ENCODE measurements around the gene ADCK2.

ADCK2 gene

DNA sequence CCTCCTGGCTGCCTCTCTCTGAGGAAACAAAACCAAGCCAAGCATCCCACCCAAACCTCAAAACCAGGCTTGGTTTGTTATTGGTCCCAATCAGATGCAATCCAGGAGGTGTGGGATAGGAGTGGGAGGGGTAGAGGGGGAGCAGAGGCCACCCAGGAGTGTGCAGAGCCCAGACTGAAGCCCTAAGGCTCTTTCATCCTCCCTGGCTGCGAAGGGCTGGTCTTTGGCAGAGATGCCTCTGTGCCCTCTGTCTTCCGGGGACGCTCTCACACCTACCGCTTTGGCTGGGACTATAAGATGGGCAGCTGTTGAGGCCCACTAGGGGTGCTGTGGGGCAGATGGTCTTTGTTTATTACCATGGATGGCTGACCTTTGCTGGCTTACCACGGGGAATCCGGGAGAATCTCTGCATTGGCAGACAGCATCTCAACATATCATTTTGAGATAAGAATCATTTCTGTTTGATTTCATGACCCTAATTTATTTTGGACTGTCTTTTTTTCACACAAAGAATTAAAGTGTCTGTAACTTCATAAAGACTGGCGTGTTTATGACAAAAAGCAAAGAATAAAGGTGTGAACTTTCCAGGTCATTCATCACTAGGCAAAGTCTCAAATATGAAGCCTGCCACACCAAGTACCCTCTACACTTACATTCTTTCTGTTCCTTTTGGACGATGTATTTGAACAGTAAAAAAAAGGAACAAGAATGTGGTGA, 25.7 kb upstream of the ADCK2 start:
- H3K9me3 ChIP-seq (ENCODE audit: control insufficient read depth, low read length): no peaks in the 10 kb centered on the region
- no peaks in the 10 kb centered on the region for H3K36me3 ChIP-seq (ENCODE audit: control insufficient read depth, insufficient read depth, low read length)
- peaks cover under 1% of the 10 kb centered on the region for H3K27me3 ChIP-seq (replicated peaks; ENCODE audit: control insufficient read depth, insufficient read depth, low read length, poor library complexity, severe bottlenecking)
- no peaks in the 10 kb centered on the region for H3K4me1 ChIP-seq (ENCODE audit: control insufficient read depth, insufficient read depth, low read length, poor library complexity, severe bottlenecking)
- no peak for DNase-seq
- no peak overlapping the region for H3K27ac ChIP-seq (ENCODE audit: insufficient read depth, low read length, poor library complexity, severe bottlenecking)
- no peak overlapping the region for H3K4me3 ChIP-seq (ENCODE audit: insufficient read depth, low read depth, low read length, poor library complexity, severe bottlenecking)

DNA sequence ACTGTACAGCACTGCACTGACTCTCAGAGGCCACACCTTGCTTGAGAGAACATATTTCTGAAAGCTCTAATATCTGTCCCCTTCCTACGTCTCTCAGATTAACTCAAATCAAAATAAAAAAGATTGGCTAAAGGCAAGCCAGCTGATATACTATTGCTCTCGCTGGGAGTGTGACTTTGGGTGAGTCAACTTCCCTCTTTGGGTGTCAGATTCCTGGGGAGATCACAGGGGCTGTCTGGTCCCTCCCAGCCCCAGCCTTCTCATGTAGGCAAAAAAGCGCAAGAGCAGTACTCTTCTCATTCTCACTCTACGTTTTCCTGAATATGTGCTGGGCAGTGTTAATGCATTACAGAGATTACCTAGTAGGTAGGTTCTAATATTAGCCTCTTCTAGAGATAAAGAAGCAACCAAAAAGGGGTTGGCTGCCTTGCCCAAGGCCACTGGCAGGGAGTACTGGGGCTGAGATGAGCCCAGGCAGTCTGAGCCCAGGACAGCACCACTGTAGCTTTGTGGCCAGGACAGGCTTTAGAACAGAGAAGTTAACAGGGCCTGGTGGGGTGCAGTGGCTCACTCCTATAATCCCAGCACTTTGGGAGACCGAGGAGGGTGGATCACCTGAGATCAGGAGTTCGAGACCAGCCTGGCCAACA, 23.1 kb upstream of the ADCK2 start:
- Histone ChIP-seq H3K36me3 (ENCODE audit: control insufficient read depth, insufficient read depth, low read length) (no peaks in the 10 kb centered on the region), H3K27me3 (replicated peaks; ENCODE audit: control insufficient read depth, insufficient read depth, low read length, poor library complexity, severe bottlenecking) (no peaks in the 10 kb centered on the region), H3K9me3 (ENCODE audit: control insufficient read depth, low read length) (no peaks in the 10 kb centered on the region), H3K4me1 (ENCODE audit: control insufficient read depth, insufficient read depth, low read length, poor library complexity, severe bottlenecking) (no peaks in the 10 kb centered on the region), H3K27ac (ENCODE audit: insufficient read depth, low read length, poor library complexity, severe bottlenecking) (no peak overlapping the region), H3K4me3 (ENCODE audit: insufficient read depth, low read depth, low read length, poor library complexity, severe bottlenecking) (no peak overlapping the region)
- DNase-seq: no peak

DNA sequence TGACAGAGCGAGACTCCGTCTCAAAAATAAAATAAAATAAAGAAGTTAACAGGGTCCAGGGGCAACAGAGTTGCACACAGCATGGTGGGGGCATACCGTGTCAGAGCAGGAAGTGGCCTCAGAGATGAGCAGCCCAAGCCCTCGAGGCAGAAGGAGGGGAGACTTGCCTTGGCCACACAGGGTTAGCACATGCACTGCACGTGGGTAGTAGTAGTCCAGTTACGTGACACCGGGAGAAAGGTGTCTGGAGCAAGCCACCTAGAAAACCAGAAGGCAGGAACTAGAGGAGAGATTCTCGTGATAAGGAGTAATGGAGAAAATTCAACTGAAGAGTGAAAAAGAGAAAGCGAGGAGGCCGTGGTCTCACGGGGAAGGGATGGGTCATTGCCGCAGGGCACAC, 22.4 kb upstream of the ADCK2 start:
- H3K36me3 ChIP-seq (ENCODE audit: control insufficient read depth, insufficient read depth, low read length): no peaks in the 10 kb centered on the region
- DNase-seq: no peak
- no peak overlapping the region for H3K4me3 ChIP-seq (ENCODE audit: insufficient read depth, low read depth, low read length, poor library complexity, severe bottlenecking)
- H3K27me3 ChIP-seq (replicated peaks; ENCODE audit: control insufficient read depth, insufficient read depth, low read length, poor library complexity, severe bottlenecking): no peaks in the 10 kb centered on the region
- no peaks in the 10 kb centered on the region for H3K9me3 ChIP-seq (ENCODE audit: control insufficient read depth, low read length)
- no peak overlapping the region for H3K27ac ChIP-seq (ENCODE audit: insufficient read depth, low read length, poor library complexity, severe bottlenecking)
- no peaks in the 10 kb centered on the region for H3K4me1 ChIP-seq (ENCODE audit: control insufficient read depth, insufficient read depth, low read length, poor library complexity, severe bottlenecking)

DNA sequence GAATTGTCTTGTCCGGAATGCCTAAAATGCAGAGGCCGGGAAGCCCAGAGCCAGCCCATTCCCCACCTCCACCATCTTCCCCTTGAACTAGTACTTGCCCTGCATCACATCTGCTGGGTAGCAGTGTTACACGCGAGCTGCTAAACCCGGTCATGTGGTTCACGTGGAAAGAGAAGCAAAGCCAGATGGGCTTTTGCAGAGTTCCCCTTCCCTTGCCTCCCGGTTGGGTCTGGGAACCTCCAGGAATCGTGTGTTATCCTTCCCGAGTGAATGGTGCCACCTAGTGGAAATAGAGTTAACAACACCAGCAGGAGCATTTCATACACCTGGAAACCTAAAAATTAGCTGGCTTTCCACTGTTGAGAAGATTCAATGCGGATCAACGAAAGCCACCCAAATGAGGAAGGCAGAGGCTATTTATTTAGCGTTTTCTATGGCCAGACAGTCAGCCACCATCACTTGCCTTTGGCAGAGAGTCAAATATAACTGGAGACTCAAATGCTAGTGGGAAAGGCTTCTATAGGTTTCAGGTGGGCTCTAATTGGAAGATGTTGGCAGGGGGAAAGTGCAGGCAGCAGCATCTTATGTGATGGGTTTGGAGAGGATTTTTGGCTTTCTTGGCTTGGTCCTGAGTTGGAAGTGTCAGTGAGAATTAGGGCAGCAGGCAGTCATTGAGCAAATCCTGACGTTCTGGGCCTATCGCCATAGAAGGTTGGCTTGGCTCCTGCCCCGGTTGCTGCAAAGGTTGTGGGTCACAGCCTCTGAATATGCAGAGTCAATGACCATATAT, 19.2 kb upstream of the ADCK2 start:
- no peak overlapping the region for H3K27ac ChIP-seq (ENCODE audit: insufficient read depth, low read length, poor library complexity, severe bottlenecking)
- peaks cover 4% of the 10 kb centered on the region for H3K4me1 ChIP-seq (ENCODE audit: control insufficient read depth, insufficient read depth, low read length, poor library complexity, severe bottlenecking)
- no peaks in the 10 kb centered on the region for H3K36me3 ChIP-seq (ENCODE audit: control insufficient read depth, insufficient read depth, low read length)
- DNase-seq: peak in 1 of 3 donors; percentile 11
- no peaks in the 10 kb centered on the region for H3K27me3 ChIP-seq (replicated peaks; ENCODE audit: control insufficient read depth, insufficient read depth, low read length, poor library complexity, severe bottlenecking)
- no peak overlapping the region for H3K4me3 ChIP-seq (ENCODE audit: insufficient read depth, low read depth, low read length, poor library complexity, severe bottlenecking)
- no peaks in the 10 kb centered on the region for H3K9me3 ChIP-seq (ENCODE audit: control insufficient read depth, low read length)

DNA sequence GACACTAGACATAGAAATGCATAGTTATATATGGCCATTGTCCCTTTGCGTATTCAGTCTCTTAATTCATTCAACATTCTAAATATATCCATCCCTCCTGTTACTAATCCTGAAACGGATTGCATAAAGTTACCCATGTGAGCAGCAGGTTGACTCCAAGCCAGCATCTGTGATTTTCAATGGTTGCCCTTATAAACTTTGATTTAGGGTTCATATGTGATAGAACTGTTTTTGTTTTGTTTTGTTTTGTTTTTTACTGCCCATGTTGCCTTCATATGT, 18.7 kb upstream of the ADCK2 start:
- H3K4me3 ChIP-seq (ENCODE audit: insufficient read depth, low read depth, low read length, poor library complexity, severe bottlenecking): no peak overlapping the region
- H3K4me1 ChIP-seq (ENCODE audit: control insufficient read depth, insufficient read depth, low read length, poor library complexity, severe bottlenecking): peaks cover 4% of the 10 kb centered on the region
- no peaks in the 10 kb centered on the region for H3K27me3 ChIP-seq (replicated peaks; ENCODE audit: control insufficient read depth, insufficient read depth, low read length, poor library complexity, severe bottlenecking)
- H3K27ac ChIP-seq (ENCODE audit: insufficient read depth, low read length, poor library complexity, severe bottlenecking): no peak overlapping the region
- no peaks in the 10 kb centered on the region for H3K36me3 ChIP-seq (ENCODE audit: control insufficient read depth, insufficient read depth, low read length)
- DNase-seq: no peak
- no peaks in the 10 kb centered on the region for H3K9me3 ChIP-seq (ENCODE audit: control insufficient read depth, low read length)

DNA sequence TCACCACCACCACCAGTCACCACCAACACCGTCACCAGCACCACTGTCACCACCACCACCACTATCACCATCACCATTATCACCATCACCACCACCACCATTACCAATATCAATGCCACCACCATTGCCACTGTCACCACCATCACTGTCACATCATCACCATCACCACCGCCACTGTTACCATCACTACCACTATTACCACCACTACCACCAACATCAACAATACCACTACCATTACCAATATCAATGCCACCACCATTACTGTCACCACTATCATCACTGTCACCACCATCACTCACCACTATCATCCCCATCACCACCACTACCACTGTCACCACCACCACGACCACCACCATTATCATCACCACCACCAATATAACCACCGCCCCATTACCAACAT, 18.1 kb upstream of the ADCK2 start:
- no peak for DNase-seq
- Histone ChIP-seq H3K36me3 (ENCODE audit: control insufficient read depth, insufficient read depth, low read length) (no peaks in the 10 kb centered on the region), H3K4me1 (ENCODE audit: control insufficient read depth, insufficient read depth, low read length, poor library complexity, severe bottlenecking) (peaks cover 4% of the 10 kb centered on the region), H3K27ac (ENCODE audit: insufficient read depth, low read length, poor library complexity, severe bottlenecking) (no peak overlapping the region), H3K9me3 (ENCODE audit: control insufficient read depth, low read length) (no peaks in the 10 kb centered on the region), H3K4me3 (ENCODE audit: insufficient read depth, low read depth, low read length, poor library complexity, severe bottlenecking) (no peak overlapping the region), H3K27me3 (replicated peaks; ENCODE audit: control insufficient read depth, insufficient read depth, low read length, poor library complexity, severe bottlenecking) (no peaks in the 10 kb centered on the region)

DNA sequence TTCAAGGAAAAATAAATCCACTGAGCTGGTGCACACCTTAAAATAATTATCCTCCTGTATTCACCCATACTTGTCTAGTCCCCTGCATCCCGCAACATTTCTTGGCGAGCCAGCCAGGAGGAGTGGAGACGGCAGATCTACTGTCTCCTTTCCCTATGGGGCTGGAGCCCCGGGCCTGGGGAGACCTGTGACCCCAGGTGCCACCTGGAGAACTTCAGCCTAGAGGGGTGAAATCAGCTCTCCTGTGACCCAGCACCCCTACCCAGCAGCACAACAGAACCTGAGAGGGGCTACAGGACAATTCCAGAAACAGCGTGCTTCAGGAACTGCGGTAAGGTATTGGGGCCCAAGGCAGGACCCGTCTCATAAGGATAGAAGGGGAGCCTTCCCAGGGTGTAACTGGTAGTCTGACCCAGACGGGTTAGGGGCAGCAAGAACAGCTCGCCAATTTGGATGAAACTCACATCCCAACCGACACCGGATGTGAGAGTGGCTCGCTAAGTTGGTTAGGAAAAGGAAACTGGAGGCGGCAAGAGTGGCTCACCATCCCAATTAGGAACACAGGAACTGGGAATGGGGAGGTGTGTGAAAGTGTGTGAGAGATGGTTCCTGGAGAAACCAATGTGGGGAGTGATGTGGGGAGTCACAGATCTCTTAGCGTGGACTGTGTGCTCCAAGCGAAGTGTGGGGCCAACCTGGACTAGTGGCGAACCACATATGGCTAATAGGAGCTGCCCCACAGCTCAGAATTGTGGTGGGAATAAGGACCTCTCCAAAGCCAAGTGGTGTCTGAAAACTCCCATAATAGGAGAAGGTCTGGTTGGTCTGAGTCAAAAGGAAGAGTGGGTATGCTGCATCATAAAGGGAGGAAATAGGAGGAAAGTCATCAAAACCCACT, 17.0 kb upstream of the ADCK2 start:
- Histone ChIP-seq H3K36me3 (ENCODE audit: control insufficient read depth, insufficient read depth, low read length) (no peaks in the 10 kb centered on the region), H3K27ac (ENCODE audit: insufficient read depth, low read length, poor library complexity, severe bottlenecking) (no peak overlapping the region), H3K4me1 (ENCODE audit: control insufficient read depth, insufficient read depth, low read length, poor library complexity, severe bottlenecking) (peaks cover 4% of the 10 kb centered on the region), H3K9me3 (ENCODE audit: control insufficient read depth, low read length) (no peaks in the 10 kb centered on the region), H3K4me3 (ENCODE audit: insufficient read depth, low read depth, low read length, poor library complexity, severe bottlenecking) (no peak overlapping the region), H3K27me3 (replicated peaks; ENCODE audit: control insufficient read depth, insufficient read depth, low read length, poor library complexity, severe bottlenecking) (no peaks in the 10 kb centered on the region)
- DNase-seq: no peak

DNA sequence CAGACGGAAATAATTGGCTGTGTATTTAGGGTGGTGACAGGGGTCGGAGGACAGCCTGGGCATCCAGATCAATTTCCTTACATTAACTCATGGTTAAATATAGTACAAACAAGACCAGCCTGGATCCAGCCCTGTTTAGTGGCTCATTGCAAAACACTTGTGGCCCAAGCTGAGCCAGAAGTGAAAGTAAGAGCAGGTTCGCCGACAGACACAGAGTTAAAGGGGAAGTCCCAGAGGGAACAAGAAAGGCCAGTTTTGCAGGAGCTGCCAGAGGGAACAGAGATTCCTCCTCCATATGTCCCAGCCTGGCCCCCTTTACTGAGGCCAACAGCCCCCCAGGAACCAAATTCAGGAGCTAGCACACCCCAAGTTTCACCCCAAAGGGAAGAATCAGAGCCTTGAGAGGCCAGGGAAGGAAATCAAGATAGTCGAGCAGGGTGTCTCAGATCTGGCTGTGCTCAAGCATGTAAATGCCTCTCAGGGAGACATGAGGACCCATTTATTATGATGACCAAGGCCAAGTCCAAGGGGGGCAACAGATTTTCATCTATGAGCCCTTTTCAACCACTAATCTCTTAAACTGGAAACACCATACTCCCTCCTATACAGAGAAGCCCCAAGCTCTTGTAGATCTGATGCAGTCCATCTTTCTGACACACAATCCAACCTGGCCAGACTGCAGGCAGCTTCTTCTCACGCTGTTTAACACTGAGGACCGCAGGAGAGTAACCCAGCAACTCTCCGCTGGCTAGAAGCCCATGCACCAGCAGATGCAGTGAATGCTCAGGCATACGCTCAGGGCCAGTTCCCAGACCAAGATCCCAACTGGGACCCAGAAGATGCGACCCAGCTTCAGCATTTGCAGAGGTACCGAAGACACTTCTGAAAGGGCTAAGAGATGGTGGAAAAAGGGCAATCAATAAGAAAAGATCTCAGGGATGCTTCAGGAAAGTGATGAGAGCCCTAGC, 15.9 kb upstream of the ADCK2 start:
- DNase-seq: no peak
- no peaks in the 10 kb centered on the region for H3K9me3 ChIP-seq (ENCODE audit: control insufficient read depth, low read length)
- no peaks in the 10 kb centered on the region for H3K27me3 ChIP-seq (replicated peaks; ENCODE audit: control insufficient read depth, insufficient read depth, low read length, poor library complexity, severe bottlenecking)
- H3K4me3 ChIP-seq (ENCODE audit: insufficient read depth, low read depth, low read length, poor library complexity, severe bottlenecking): peak overlapping the region; percentile 26
- no peak overlapping the region for H3K27ac ChIP-seq (ENCODE audit: insufficient read depth, low read length, poor library complexity, severe bottlenecking)
- H3K36me3 ChIP-seq (ENCODE audit: control insufficient read depth, insufficient read depth, low read length): no peaks in the 10 kb centered on the region
- peaks cover 4% of the 10 kb centered on the region for H3K4me1 ChIP-seq (ENCODE audit: control insufficient read depth, insufficient read depth, low read length, poor library complexity, severe bottlenecking)

DNA sequence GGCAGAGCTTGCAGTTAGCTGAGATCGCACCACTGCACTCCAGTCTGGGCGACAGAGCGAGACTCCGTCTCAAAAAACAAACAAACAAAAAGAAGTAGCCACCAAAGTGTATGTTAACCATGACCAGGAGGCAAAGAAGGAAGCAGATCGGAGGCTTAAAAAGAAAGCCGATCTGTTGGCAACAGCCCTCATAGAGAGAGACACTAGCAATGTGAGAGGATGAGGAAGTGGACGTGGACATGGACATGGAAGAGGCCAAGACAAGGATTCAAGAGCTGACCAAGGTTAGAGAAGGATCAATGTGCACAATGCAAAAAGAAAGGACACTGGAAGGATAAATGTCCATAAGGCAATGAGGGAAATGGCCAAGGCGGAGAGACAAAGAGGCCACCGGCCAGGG, 14.9 kb upstream of the ADCK2 start:
- Histone ChIP-seq H3K9me3 (ENCODE audit: control insufficient read depth, low read length) (no peaks in the 10 kb centered on the region), H3K27ac (ENCODE audit: insufficient read depth, low read length, poor library complexity, severe bottlenecking) (no peak overlapping the region), H3K36me3 (ENCODE audit: control insufficient read depth, insufficient read depth, low read length) (no peaks in the 10 kb centered on the region), H3K27me3 (replicated peaks; ENCODE audit: control insufficient read depth, insufficient read depth, low read length, poor library complexity, severe bottlenecking) (no peaks in the 10 kb centered on the region), H3K4me1 (ENCODE audit: control insufficient read depth, insufficient read depth, low read length, poor library complexity, severe bottlenecking) (peaks cover 4% of the 10 kb centered on the region), H3K4me3 (ENCODE audit: insufficient read depth, low read depth, low read length, poor library complexity, severe bottlenecking) (no peak overlapping the region)
- DNase-seq: no peak
